ENCODE measurements around the gene BSPH1.
"Not testable (repeated sequence)": the region's sequence is repeated elsewhere in the genome, so short reads cannot be mapped to it uniquely, and the experiment has no call there.

GRCh38 chr19:47952132-47952531, 39.8 kb downstream of the BSPH1 start:
- TF ChIP-seq EP300 (conservative IDR thresholded peaks at IDR 0.05; ENCODE audit: poor library complexity, severe bottlenecking); EZH2 (IDR thresholded peaks at IDR 0.05; ENCODE audit: borderline replicate concordance, insufficient read depth, low read length, poor library complexity, severe bottlenecking); POLR2AphosphoS5 (IDR thresholded peaks at IDR 0.05); CTCF (IDR thresholded peaks at IDR 0.05; ENCODE audit: poor library complexity, severe bottlenecking); SMC3 (conservative IDR thresholded peaks at IDR 0.05; ENCODE audit: poor library complexity); REST (IDR thresholded peaks at IDR 0.05; ENCODE audit: borderline replicate concordance); RAD21 (conservative IDR thresholded peaks at IDR 0.05); TAF1 (IDR thresholded peaks at IDR 0.05; ENCODE audit: low read depth): not testable (repeated sequence)

Data from neural cell (in vitro differentiated cells).